B cell (primary cell): ENCODE data around the gene IPO7. TPM values are rescaled to one million over a fixed set of nuclear protein-coding genes. Genes with fewer than 3 reads are reported as not detected.

ENCODE experiments used
- ATAC-seq: fragments of 200-7000 bp; cut with Tn5 transposase; one replicate; pipeline ENCODE4 v1.10.0; 2021; ENCODE audit warnings: low read depth, mild to moderate bottlenecking, moderate number of reproducible peaks, moderate library complexity
- CTCF ChIA-PET: fragments of 350-600 bp; sonication (Branson Sonifier 250); formaldehyde crosslinking; loops from one replicate; lab custom pipeline; 2021; ENCODE audit warnings: antibody characterized with exemption, inconsistent platforms; lab: Charles Lee
- POLR2A ChIA-PET: fragments of 350-600 bp; sonication (Branson Sonifier 250); formaldehyde crosslinking; loops from one replicate; lab custom pipeline; 2021; ENCODE audit warnings: antibody characterized with exemption; lab: Charles Lee
- DNase-seq: peaks from one replicate; pipeline ENCODE4 v3.0.0; 2013
- H2AFZ ChIP-seq: 2 replicates; pipeline ENCODE4 v1.6.1; 2012; ENCODE audit warnings: mild to moderate bottlenecking, low read depth, low read length; ENCODE audit not compliant: insufficient read depth, poor library complexity, severe bottlenecking
- H3K27ac ChIP-seq, 2 donors: 1 replicate in 1 of 2; 2 replicates in 1 of 2; pipeline ENCODE4 v1.5.1; 2012 to 2013; ENCODE audit warnings: low read length in 2 of 2, mild to moderate bottlenecking in 2 of 2, moderate library complexity in 1 of 2
- H3K27me3 ChIP-seq, 4 experiments: fragments of 200-600 bp in 1 of 4; sonication (generic) in 1 of 4; replicated peaks in 1 of 4; 1 replicate in 2 of 4; 2 replicates in 2 of 4; pipeline versions ENCODE4 v1.6.1 to v1.7.0; 2013 to 2016; ENCODE audit warnings: low read length in 3 of 4, mild to moderate bottlenecking in 2 of 4, mixed read lengths in 1 of 4, moderate library complexity in 1 of 4; ENCODE audit not compliant: insufficient read depth in 4 of 4, control insufficient read depth in 3 of 4; ENCODE audit errors: control extremely low read depth in 1 of 4
- H3K36me3 ChIP-seq, 2 experiments: replicated peaks in 1 of 2; 1 replicate in 1 of 2; 2 replicates in 1 of 2; pipeline versions ENCODE4 v1.6.1 to v1.7.1; 2013; ENCODE audit warnings: low read length in 1 of 2; ENCODE audit not compliant: insufficient read depth in 2 of 2, control insufficient read depth in 1 of 2; ENCODE audit errors: control extremely low read depth in 1 of 2, extremely low read depth in 1 of 2
- H3K4me1 ChIP-seq, 2 donors: fragments of 200-600 bp in 1 of 2; sonication (generic) in 1 of 2; 1 replicate in 1 of 2; 2 replicates in 1 of 2; pipeline versions ENCODE4 v1.5.1 to v1.6.1; 2013 to 2017; ENCODE audit warnings: low read length in 2 of 2; ENCODE audit not compliant: control insufficient read depth in 2 of 2, insufficient read depth in 2 of 2
- H3K4me2 ChIP-seq: replicated peaks from 2 replicates; pipeline ENCODE3; 2012; ENCODE audit warnings: mild to moderate bottlenecking, low read depth, low read length; ENCODE audit not compliant: poor library complexity, severe bottlenecking
- H3K4me3 ChIP-seq, 5 experiments: fragments of 200-600 bp in 1 of 5; sonication (generic) in 1 of 5; 1 replicate in 3 of 5; 2 replicates in 2 of 5; pipeline versions ENCODE4 v1.5.1 to v1.7.0; 2011 to 2016; ENCODE audit warnings: low read length in 4 of 5, mild to moderate bottlenecking in 4 of 5, low read depth in 2 of 5, control low read depth in 1 of 5, moderate library complexity in 1 of 5; ENCODE audit not compliant: insufficient read depth in 1 of 5; ENCODE audit errors: control extremely low read depth in 1 of 5, extremely low read depth in 1 of 5
- H3K79me2 ChIP-seq: fragments of 200-600 bp; sonication (generic); one replicate; pipeline ENCODE4 v1.6.0; 2016; ENCODE audit warnings: low read length; ENCODE audit not compliant: control insufficient read depth, insufficient read depth
- H3K9ac ChIP-seq: fragments of 200-600 bp; sonication (generic); 2 replicates; pipeline ENCODE4 v1.6.1; 2017; ENCODE audit warnings: mild to moderate bottlenecking, low read length, moderate library complexity
- H3K9me3 ChIP-seq, 3 donors: one replicate each; pipeline versions ENCODE4 v1.6.1 to v1.7.1; 2013; ENCODE audit warnings: low read length in 2 of 3; ENCODE audit not compliant: control insufficient read depth in 2 of 3, insufficient read depth in 1 of 3; ENCODE audit errors: control extremely low read depth in 1 of 3
- H4K20me1 ChIP-seq: 2 replicates; pipeline ENCODE4 v1.6.0; 2012; ENCODE audit warnings: mild to moderate bottlenecking, low read length; ENCODE audit not compliant: insufficient read depth, control insufficient read depth, poor library complexity, severe bottlenecking
- H3K27ac Mint-ChIP-seq: one replicate; pipeline ENCODE4 v1.8.0; 2021; ENCODE audit warnings: mixed read lengths
- H3K27me3 Mint-ChIP-seq: one replicate; pipeline ENCODE4 v1.8.0; 2021; ENCODE audit warnings: mixed read lengths
- H3K4me1 Mint-ChIP-seq: one replicate; pipeline ENCODE4 v1.8.0; 2021; ENCODE audit warnings: mixed read lengths
- H3K4me3 Mint-ChIP-seq: one replicate; pipeline ENCODE4 v1.8.0; 2021; ENCODE audit warnings: mixed read lengths
- H3K9me3 Mint-ChIP-seq: one replicate; pipeline ENCODE4 v1.8.0; 2022; ENCODE audit warnings: mixed read lengths; ENCODE audit not compliant: insufficient read depth
- EZH2 ChIP-seq: IDR thresholded peaks from 2 replicates; pipeline ENCODE4 v1.6.1; 2012; ENCODE audit warnings: borderline replicate concordance, low read depth, mild to moderate bottlenecking, moderate library complexity, low read length; ENCODE audit not compliant: insufficient read depth, poor library complexity, severe bottlenecking
- WGBS: methylation state at CpG from one replicate; pipeline ENCODE4 v1.1.5; 2013; ENCODE audit warnings: missing lambda C conversion rate; ENCODE audit not compliant: insufficient coverage; 5-methylcytosine and 5-hydroxymethylcytosine counted together
- intact Hi-C: fragments of 100-400 bp; cut with micrococcal nuclease; formaldehyde crosslinking; loops from one replicate; pipeline ENCODE4 v1.10.0; 2022
- polyA plus RNA-seq: library from polyadenylated mRNA; depleted of rRNA; stranded (reverse); fragments of >200 nt; gene quantifications from 2 replicates; pipeline ENCODE4 v1.2.3, GENCODE V29; 2012
- total RNA-seq, 2 donors: library from RNA; stranded (reverse); fragments of 120-200 nt in 1 of 2; gene quantifications; 1 replicate in 1 of 2; 2 replicates in 1 of 2; pipeline versions ENCODE4 v1.2.3 to v1.2.4, GENCODE V29; 2013 to 2022
- TF ChIP-seq, protein P1 (sequence below): fragments of 200-600 bp; IDR thresholded peaks from one replicate; pipeline ENCODE4 v1.8.0; 2022; ENCODE audit warnings: antibody characterized with exemption, mild to moderate bottlenecking

Gene IPO7
- total and polyA plus RNA-seq, 2 donors (not counting 1 experiment from before 2014, with no cell fraction given), result 9.8 to 53.2 TPM

- Histone ChIP-seq H3K4me2 (no peak overlapping the region), H3K36me3 (no peaks in the 10 kb centered on the region), H3K4me3 (no peak overlapping the region), H3K27ac (no peak overlapping the region), H3K79me2 (no peaks in the 10 kb centered on the region), H3K27me3 (peaks cover 0 to 2% (median 0%) of the 10 kb centered on the region in 4 experiments), H3K4me1 (no peaks in the 10 kb centered on the region), H3K9me3 (no peaks in the 10 kb centered on the region), H2AFZ (no peak overlapping the region), H4K20me1 (no peaks in the 10 kb centered on the region), H3K9ac (no peak overlapping the region)
- Mint-ChIP-seq H3K9me3 (no peaks in the 10 kb centered on the region), H3K27ac (no peak overlapping the region), H3K4me1 (no peaks in the 10 kb centered on the region), H3K4me3 (no peak overlapping the region), H3K27me3 (peaks cover 9% of the 10 kb centered on the region)
- no peak for ATAC-seq
- no peak for DNase-seq
- ChIA-PET POLR2A (no interaction called here), CTCF (no interaction called here)
- intact Hi-C loops, result no loop called here
- no CpG with 5 or more reads among the region's 1 CpG for WGBS
- TF ChIP-seq EZH2, result no peak
- TF ChIP-seq, protein P1, sequence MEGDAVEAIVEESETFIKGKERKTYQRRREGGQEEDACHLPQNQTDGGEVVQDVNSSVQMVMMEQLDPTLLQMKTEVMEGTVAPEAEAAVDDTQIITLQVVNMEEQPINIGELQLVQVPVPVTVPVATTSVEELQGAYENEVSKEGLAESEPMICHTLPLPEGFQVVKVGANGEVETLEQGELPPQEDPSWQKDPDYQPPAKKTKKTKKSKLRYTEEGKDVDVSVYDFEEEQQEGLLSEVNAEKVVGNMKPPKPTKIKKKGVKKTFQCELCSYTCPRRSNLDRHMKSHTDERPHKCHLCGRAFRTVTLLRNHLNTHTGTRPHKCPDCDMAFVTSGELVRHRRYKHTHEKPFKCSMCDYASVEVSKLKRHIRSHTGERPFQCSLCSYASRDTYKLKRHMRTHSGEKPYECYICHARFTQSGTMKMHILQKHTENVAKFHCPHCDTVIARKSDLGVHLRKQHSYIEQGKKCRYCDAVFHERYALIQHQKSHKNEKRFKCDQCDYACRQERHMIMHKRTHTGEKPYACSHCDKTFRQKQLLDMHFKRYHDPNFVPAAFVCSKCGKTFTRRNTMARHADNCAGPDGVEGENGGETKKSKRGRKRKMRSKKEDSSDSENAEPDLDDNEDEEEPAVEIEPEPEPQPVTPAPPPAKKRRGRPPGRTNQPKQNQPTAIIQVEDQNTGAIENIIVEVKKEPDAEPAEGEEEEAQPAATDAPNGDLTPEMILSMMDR, result no peak
Measured at GRCh38 chr11:9377036-9377435, 7.4 kb upstream of the IPO7 start.

DNA sequence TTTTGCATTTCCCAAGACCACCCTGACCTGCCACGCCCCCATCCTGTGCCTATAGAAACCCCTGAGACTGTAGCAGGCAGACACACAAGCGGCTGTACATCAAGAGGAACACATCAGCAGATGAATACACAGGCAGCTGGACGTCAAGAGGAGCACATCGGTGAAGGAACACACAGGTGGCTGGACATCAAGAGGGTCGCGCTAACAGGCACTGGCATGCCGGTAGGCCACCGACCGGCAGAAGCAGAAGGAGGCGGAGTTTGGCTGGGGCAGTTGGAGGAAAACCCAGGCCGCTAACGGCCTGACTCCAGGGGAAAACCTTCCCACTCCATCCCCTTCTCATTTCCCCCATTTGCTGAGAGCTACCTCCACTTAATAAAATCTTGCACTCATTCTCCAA is 5.4 kb upstream of the IPO7 start:
- Histone ChIP-seq H3K9ac (no peak overlapping the region), H3K27ac (no peak overlapping the region), H3K27me3 (no peaks in the 10 kb centered on the region), H4K20me1 (no peaks in the 10 kb centered on the region), H3K9me3 (no peaks in the 10 kb centered on the region), H3K36me3 (no peaks in the 10 kb centered on the region), H3K79me2 (peaks cover 2% of the 10 kb centered on the region), H3K4me2 (no peak overlapping the region), H3K4me1 (peaks cover under 1 to 1% of the 10 kb centered on the region in 2 donors), H2AFZ (no peak overlapping the region), H3K4me3 (no peak overlapping the region)
- DNase-seq, result no peak
- 94% methylated on average over 12 of the region's 12 CpGs for WGBS
- ChIA-PET CTCF (no interaction called here), POLR2A (no interaction called here)
- TF ChIP-seq EZH2, result no peak
- TF ChIP-seq, protein P1, result no peak
- Mint-ChIP-seq H3K27me3 (no peaks in the 10 kb centered on the region), H3K4me1 (no peaks in the 10 kb centered on the region), H3K4me3 (no peak overlapping the region), H3K9me3 (no peaks in the 10 kb centered on the region), H3K27ac (no peak overlapping the region)
- intact Hi-C loops, result no loop called here
- no peak for ATAC-seq
